GM12865 (cell line): Measurements from ENCODE around the gene GNA12.

Experiments used
- DNase-seq: peaks from one replicate; pipeline ENCODE4 v3.0.0; 2010; ENCODE audit warnings: low read depth
- H3K4me3 ChIP-seq: 2 replicates; pipeline ENCODE4 v1.5.1; 2011; ENCODE audit warnings: mild to moderate bottlenecking, low read depth, low read length, control low read depth
- CTCF ChIP-seq: IDR thresholded peaks from 2 replicates; pipeline ENCODE4 v1.5.1; 2011; ENCODE audit warnings: low read length, control low read depth, low read depth, inconsistent platforms; ENCODE audit not compliant: insufficient read depth; ENCODE audit errors: missing control alignments

The GNA12 gene

GRCh38 chr7:2844153-2845033 lies at the start of gene GNA12:
Gene GNA12, minus strand, starts transcription at chr7:2844308. Its CDS starts 147 bp downstream, at chr7:2844161.
- peak; percentile 99 for DNase-seq
- no peak for TF ChIP-seq CTCF
- peak within 1 kb of the TSS; percentile 69 for H3K4me3 ChIP-seq

- peak; percentile 23 for DNase-seq
- TF ChIP-seq CTCF = no peak
- H3K4me3 ChIP-seq = peak overlapping the region; percentile 59; the same call in 1 of the 2 replicates
Observed at GRCh38 chr7:2893411-2893861, 49.3 kb upstream of the GNA12 start.

- no peak overlapping the region for H3K4me3 ChIP-seq
- no peak for DNase-seq
- TF ChIP-seq CTCF = no peak
Observed at GRCh38 chr7:2892549-2892948, 48.4 kb upstream of the GNA12 start.

- no peak for DNase-seq
- no peak overlapping the region for H3K4me3 ChIP-seq
- no peak for TF ChIP-seq CTCF
Observed at GRCh38 chr7:2887816-2888215, 43.7 kb upstream of the GNA12 start.

GRCh38 chr7:2886900-2887299 lies 42.8 kb upstream of the GNA12 start:
- no peak overlapping the region for H3K4me3 ChIP-seq
- DNase-seq = peak; percentile 84
- TF ChIP-seq CTCF = peak; percentile 93

GRCh38 chr7:2886391-2886790 lies 42.3 kb upstream of the GNA12 start:
- DNase-seq = no peak
- TF ChIP-seq CTCF = no peak
- H3K4me3 ChIP-seq = no peak overlapping the region

- H3K4me3 ChIP-seq = no peak overlapping the region
- no peak for DNase-seq
- TF ChIP-seq CTCF = no peak
Observed at GRCh38 chr7:2884161-2884560, 40.1 kb upstream of the GNA12 start.
